Measurements from ENCODE around the gene GCM1. TPM values are rescaled to one million over a fixed set of nuclear protein-coding genes. Genes with fewer than 3 reads are reported as not detected.

GCM1 gene
- total RNA-seq, 8 experiments from 2014 or later: 0.05 to 0.52 (median 0.10) TPM; not detected in 1

- Histone ChIP-seq H3K27ac (no peak overlapping the region), H3K4me1 (replicated peaks in 1 of 2) (no peaks in the 10 kb centered on the region), H3K4me3 (no peak overlapping the region)
- in situ Hi-C loops (cut with MboI; ENCODE audit: low pct_unique_long_range_greater_than_20kb in 2 of 9, low sequenced_read_pairs in 9 of 9, unreplicated experiment in 9 of 9): no loop called here
- 48 to 100% (median 83%) methylated on average over 1 to 2 of the region's 2 CpGs; no CpG with 5 or more reads in 1 of the 10 experiments for WGBS, 10 experiments
- ATAC-seq (replicated peaks in 6 of 8): no peak
Observed at GRCh38 chr6:53144802-53145201, 3.8 kb downstream of the GCM1 start.

- Histone ChIP-seq H3K4me1 (replicated peaks in 1 of 2) (no peaks in the 10 kb centered on the region), H3K27ac (no peak overlapping the region), H3K4me3 (no peak overlapping the region)
- no peak for ATAC-seq (replicated peaks in 6 of 8)
- in situ Hi-C loops (cut with MboI; ENCODE audit: low pct_unique_long_range_greater_than_20kb in 2 of 9, low sequenced_read_pairs in 9 of 9, unreplicated experiment in 9 of 9): no loop called here
- WGBS, 10 experiments: 0 to 83% (median 17%) methylated on average over 1 of the region's 3 CpGs; no CpG with 5 or more reads in 7 of the 10 experiments
Observed at GRCh38 chr6:53143710-53144109, 4.9 kb downstream of the GCM1 start.

GRCh38 chr6:53142810-53143209 lies 5.8 kb downstream of the GCM1 start:
- 0 to 89% (median 55%) methylated on average over 1 to 3 of the region's 3 CpGs for WGBS, 10 experiments
- in situ Hi-C loops (cut with MboI; ENCODE audit: low pct_unique_long_range_greater_than_20kb in 2 of 9, low sequenced_read_pairs in 9 of 9, unreplicated experiment in 9 of 9): no loop called here

GRCh38 chr6:53139841-53140413 lies 8.7 kb downstream of the GCM1 start:
- Histone ChIP-seq H3K27ac (no peak overlapping the region), H3K4me3 (no peak overlapping the region), H3K4me1 (replicated peaks in 1 of 2) (no peaks in the 10 kb centered on the region)
- no peak for ATAC-seq (replicated peaks in 6 of 8)
- in situ Hi-C loops (cut with MboI; ENCODE audit: low pct_unique_long_range_greater_than_20kb in 2 of 9, low sequenced_read_pairs in 9 of 9, unreplicated experiment in 9 of 9): no loop called here
- 40 to 88% (median 63%) methylated on average over 1 to 4 of the region's 4 CpGs; no CpG with 5 or more reads in 3 of the 10 experiments for WGBS, 10 experiments

More at GRCh38 chr6:53142810-53143209, 5.8 kb downstream of the GCM1 start:
- Histone ChIP-seq H3K4me1 (replicated peaks in 1 of 2) (no peaks in the 10 kb centered on the region), H3K27ac (no peak overlapping the region), H3K4me3 (no peak overlapping the region)
- ATAC-seq (replicated peaks in 6 of 8): no peak

- WGBS, 10 experiments: 36 to 100% (median 90%) methylated on average over 1 to 3 of the region's 3 CpGs; no CpG with 5 or more reads in 1 of the 10 experiments
- ATAC-seq (replicated peaks in 6 of 8): no peak
- in situ Hi-C loops (cut with MboI; ENCODE audit: low pct_unique_long_range_greater_than_20kb in 2 of 9, low sequenced_read_pairs in 9 of 9, unreplicated experiment in 9 of 9): no loop called here
- no peak overlapping the region for H3K4me3 ChIP-seq
- H3K27ac ChIP-seq: no peak overlapping the region
- H3K4me1 ChIP-seq (replicated peaks in 1 of 2): no peaks in the 10 kb centered on the region
Observed at GRCh38 chr6:53136000-53136609, 12.5 kb downstream of the GCM1 start.

GRCh38 chr6:53134601-53135235 lies 13.9 kb downstream of the GCM1 start:
- in situ Hi-C loops (cut with MboI; ENCODE audit: low pct_unique_long_range_greater_than_20kb in 2 of 9, low sequenced_read_pairs in 9 of 9, unreplicated experiment in 9 of 9): no loop called here

GRCh38 chr6:53133961-53134360 lies 14.7 kb downstream of the GCM1 start:
- no peaks in the 10 kb centered on the region for H3K4me1 ChIP-seq (replicated peaks in 1 of 2)
- in situ Hi-C loops (cut with MboI; ENCODE audit: low pct_unique_long_range_greater_than_20kb in 2 of 9, low sequenced_read_pairs in 9 of 9, unreplicated experiment in 9 of 9): no loop called here

More at GRCh38 chr6:53134601-53135235, 13.9 kb downstream of the GCM1 start:
- no peak for ATAC-seq (replicated peaks in 6 of 8)
- WGBS, 10 experiments: 42 to 92% (median 76%) methylated on average over 2 to 8 of the region's 8 CpGs; no CpG with 5 or more reads in 2 of the 10 experiments
- no peak overlapping the region for H3K4me3 ChIP-seq
- H3K4me1 ChIP-seq (replicated peaks in 1 of 2): no peaks in the 10 kb centered on the region
- H3K27ac ChIP-seq: no peak overlapping the region

GRCh38 chr6:53130569-53131290 lies 17.9 kb downstream of the GCM1 start:
- in situ Hi-C loops (cut with MboI; ENCODE audit: low pct_unique_long_range_greater_than_20kb in 2 of 9, low sequenced_read_pairs in 9 of 9, unreplicated experiment in 9 of 9): no loop called here
- H3K27ac ChIP-seq: no peak overlapping the region
- 8 to 100% (median 78%) methylated on average over 1 to 5 of the region's 6 CpGs; no CpG with 5 or more reads in 1 of the 10 experiments for WGBS, 10 experiments
- peak in 3 of 8 experiments; percentile 53 to 92 (median 81) for ATAC-seq (replicated peaks in 6 of 8)
- H3K4me1 ChIP-seq (replicated peaks in 1 of 2): no peaks in the 10 kb centered on the region
- no peak overlapping the region for H3K4me3 ChIP-seq

More at GRCh38 chr6:53133961-53134360, 14.7 kb downstream of the GCM1 start:
- no peak for ATAC-seq (replicated peaks in 6 of 8)
- H3K27ac ChIP-seq: no peak overlapping the region
- WGBS, 10 experiments: 85 to 100% (median 90%) methylated on average over 2 to 8 of the region's 16 CpGs; no CpG with 5 or more reads in 7 of the 10 experiments
- H3K4me3 ChIP-seq: no peak overlapping the region

- H3K4me1 ChIP-seq (replicated peaks in 1 of 2): no peaks in the 10 kb centered on the region
- in situ Hi-C loops (cut with MboI; ENCODE audit: low pct_unique_long_range_greater_than_20kb in 2 of 9, low sequenced_read_pairs in 9 of 9, unreplicated experiment in 9 of 9): no loop called here
- ATAC-seq (replicated peaks in 6 of 8): no peak
- WGBS, 10 experiments: 40 to 95% (median 73%) methylated on average over 1 to 5 of the region's 5 CpGs; no CpG with 5 or more reads in 2 of the 10 experiments
- H3K27ac ChIP-seq: no peak overlapping the region
- no peak overlapping the region for H3K4me3 ChIP-seq
Observed at GRCh38 chr6:53128842-53129241, 19.8 kb downstream of the GCM1 start.

- no peak for ATAC-seq (replicated peaks in 6 of 8)
- in situ Hi-C loops (cut with MboI; ENCODE audit: low pct_unique_long_range_greater_than_20kb in 2 of 9, low sequenced_read_pairs in 9 of 9, unreplicated experiment in 9 of 9): no loop called here
- Histone ChIP-seq H3K4me1 (replicated peaks in 1 of 2) (no peaks in the 10 kb centered on the region), H3K27ac (no peak overlapping the region), H3K4me3 (no peak overlapping the region)
- WGBS, 10 experiments: 35 to 100% (median 86%) methylated on average over 1 to 4 of the region's 4 CpGs; no CpG with 5 or more reads in 2 of the 10 experiments
Observed at GRCh38 chr6:53125276-53125675, 23.4 kb downstream of the GCM1 start.

GRCh38 chr6:53124131-53124800 lies 24.4 kb downstream of the GCM1 start:
- H3K4me1 ChIP-seq (replicated peaks in 1 of 2): no peaks in the 10 kb centered on the region
- ATAC-seq (replicated peaks in 6 of 8): no peak
- WGBS, 10 experiments: 87 to 100% (median 90%) methylated on average over 3 to 9 of the region's 10 CpGs; no CpG with 5 or more reads in 4 of the 10 experiments
- in situ Hi-C loops (cut with MboI; ENCODE audit: low pct_unique_long_range_greater_than_20kb in 2 of 9, low sequenced_read_pairs in 9 of 9, unreplicated experiment in 9 of 9): no loop called here
- H3K4me3 ChIP-seq: no peak overlapping the region
- H3K27ac ChIP-seq: no peak overlapping the region

- H3K27ac ChIP-seq: no peak overlapping the region
- no peak overlapping the region for H3K4me3 ChIP-seq
- peak; percentile 52 to 99 (median 77) for ATAC-seq (replicated peaks in 6 of 8)
- in situ Hi-C loops (cut with MboI; ENCODE audit: low pct_unique_long_range_greater_than_20kb in 2 of 9, low sequenced_read_pairs in 9 of 9, unreplicated experiment in 9 of 9): no loop called here
- H3K4me1 ChIP-seq (replicated peaks in 1 of 2): no peaks in the 10 kb centered on the region
- WGBS, 10 experiments: 0 to 92% (median 25%) methylated on average over 1 to 4 of the region's 4 CpGs; no CpG with 5 or more reads in 3 of the 10 experiments
Observed at GRCh38 chr6:53119772-53120409, 28.8 kb downstream of the GCM1 start.
